PC-9 (cell line): ENCODE measurements around the gene TRIP10. TPM values are rescaled to one million over a fixed set of nuclear protein-coding genes. Genes with fewer than 3 reads are reported as not detected.

Source experiments
- BruUV-seq: library from RNA; stranded (reverse); fragments of 400-500 nt; replicated peaks from 2 replicates; lab custom pipeline; 2021; lab: Mats Ljungman, UMichigan
- CTCF ChIA-PET: fragments of 300-600 bp; sonication (Branson Sonifier 250); formaldehyde crosslinking; loops from one replicate; lab custom pipeline; 2022; ENCODE audit warnings: antibody characterized with exemption; lab: Charles Lee
- POLR2A ChIA-PET: fragments of 300-600 bp; sonication (Branson Sonifier 250); formaldehyde crosslinking; loops from one replicate; lab custom pipeline; 2022; ENCODE audit warnings: antibody characterized with exemption; ENCODE audit not compliant: unreplicated experiment; lab: Charles Lee
- DNase-seq, 2 experiments: peaks; one replicate each; pipeline versions ENCODE4 v3.0.0 to v3.0.0-alpha.2; 2015 to 2022; ENCODE audit warnings: mixed read lengths in 1 of 2
- H2AFZ ChIP-seq: fragments of 200-600 bp; sonication (generic); 2 replicates; pipeline ENCODE4 v1.8.1; 2017; ENCODE audit warnings: antibody characterized with exemption
- H3F3A ChIP-seq: fragments of 200-600 bp; sonication (generic); 2 replicates; pipeline ENCODE4 v1.8.1; 2017; ENCODE audit warnings: antibody characterized with exemption, mild to moderate bottlenecking, low read depth; ENCODE audit not compliant: insufficient read depth
- H3K27ac ChIP-seq: fragments of 200-600 bp; sonication (generic); 2 replicates; pipeline ENCODE4 v1.6.1; 2016; ENCODE audit warnings: mixed run types
- H3K27me3 ChIP-seq: fragments of 200-600 bp; sonication (generic); 2 replicates; pipeline ENCODE4 v1.6.1; 2016; ENCODE audit warnings: low read depth, mixed run types; ENCODE audit not compliant: insufficient read depth
- H3K36me3 ChIP-seq: fragments of 200-600 bp; sonication (generic); 2 replicates; pipeline ENCODE4 v1.6.1; 2016; ENCODE audit warnings: low read depth, mixed run types
- H3K4me1 ChIP-seq: fragments of 200-600 bp; sonication (generic); replicated peaks from 2 replicates; pipeline ENCODE4 v1.6.1; 2016; ENCODE audit warnings: mixed run types; ENCODE audit not compliant: insufficient read depth
- H3K4me2 ChIP-seq: fragments of 200-600 bp; sonication (generic); 2 replicates; pipeline ENCODE4 v1.6.1; 2017; ENCODE audit warnings: mixed run types
- H3K4me3 ChIP-seq: fragments of 200-600 bp; sonication (generic); 2 replicates; pipeline ENCODE4 v1.6.1; 2016; ENCODE audit warnings: mixed run types
- H3K79me2 ChIP-seq: fragments of 200-600 bp; sonication (generic); 2 replicates; pipeline ENCODE4 v1.6.1; 2017; ENCODE audit warnings: low read depth, mixed run types
- H3K9me2 ChIP-seq: fragments of 200-600 bp; sonication (generic); 2 replicates; pipeline ENCODE4 v1.8.1; 2017; ENCODE audit warnings: mild to moderate bottlenecking; ENCODE audit not compliant: insufficient read depth
- H3K9me3 ChIP-seq: fragments of 200-600 bp; sonication (generic); 2 replicates; pipeline ENCODE4 v1.8.1; 2016; ENCODE audit warnings: low read depth; ENCODE audit not compliant: insufficient read depth
- H4K20me1 ChIP-seq: fragments of 200-600 bp; sonication (generic); 2 replicates; pipeline ENCODE4 v1.8.1; 2017; ENCODE audit not compliant: insufficient read depth
- EZH2 ChIP-seq: fragments of 200-600 bp; sonication (generic); IDR thresholded peaks from 2 replicates; pipeline ENCODE4 v1.8.0; 2017; ENCODE audit warnings: antibody characterized with exemption, low read depth
- intact Hi-C: fragments of 100-400 bp; cut with micrococcal nuclease; formaldehyde crosslinking; loops from one replicate; pipeline ENCODE4 v1.10.0; 2022; ENCODE audit not compliant: unreplicated experiment
- total RNA-seq: library from RNA; stranded (reverse); gene quantifications from 2 replicates; pipeline ENCODE4 v1.2.3, GENCODE V29; 2021
- TF ChIP-seq, protein P1 (sequence below): fragments of 200-600 bp; sonication (generic); conservative IDR thresholded peaks from 2 replicates; pipeline ENCODE4 v1.6.1; 2017; ENCODE audit warnings: mixed run types, antibody characterized with exemption, mild to moderate bottlenecking, moderate library complexity

The TRIP10 gene
- total RNA-seq, 1 experiment from 2014 or later, result 84.3 TPM

- Histone ChIP-seq H3K9me2 (no peaks in the 10 kb centered on the region), H3K79me2 (no peaks in the 10 kb centered on the region), H3K4me2 (no peak overlapping the region), H3K36me3 (no peaks in the 10 kb centered on the region), H3K4me1 (no peaks in the 10 kb centered on the region), H3K9me3 (no peaks in the 10 kb centered on the region), H2AFZ (no peak overlapping the region), H4K20me1 (no peaks in the 10 kb centered on the region), H3K4me3 (no peak overlapping the region), H3K27me3 (no peaks in the 10 kb centered on the region), H3F3A (no peaks in the 10 kb centered on the region), H3K27ac (no peak overlapping the region)
- ChIA-PET POLR2A (no interaction called here), CTCF (no interaction called here)
- no peak for DNase-seq
- intact Hi-C loops, result no loop called here
- no TSS peak for BruUV-seq
- no peak for TF ChIP-seq EZH2
- TF ChIP-seq, protein P1, sequence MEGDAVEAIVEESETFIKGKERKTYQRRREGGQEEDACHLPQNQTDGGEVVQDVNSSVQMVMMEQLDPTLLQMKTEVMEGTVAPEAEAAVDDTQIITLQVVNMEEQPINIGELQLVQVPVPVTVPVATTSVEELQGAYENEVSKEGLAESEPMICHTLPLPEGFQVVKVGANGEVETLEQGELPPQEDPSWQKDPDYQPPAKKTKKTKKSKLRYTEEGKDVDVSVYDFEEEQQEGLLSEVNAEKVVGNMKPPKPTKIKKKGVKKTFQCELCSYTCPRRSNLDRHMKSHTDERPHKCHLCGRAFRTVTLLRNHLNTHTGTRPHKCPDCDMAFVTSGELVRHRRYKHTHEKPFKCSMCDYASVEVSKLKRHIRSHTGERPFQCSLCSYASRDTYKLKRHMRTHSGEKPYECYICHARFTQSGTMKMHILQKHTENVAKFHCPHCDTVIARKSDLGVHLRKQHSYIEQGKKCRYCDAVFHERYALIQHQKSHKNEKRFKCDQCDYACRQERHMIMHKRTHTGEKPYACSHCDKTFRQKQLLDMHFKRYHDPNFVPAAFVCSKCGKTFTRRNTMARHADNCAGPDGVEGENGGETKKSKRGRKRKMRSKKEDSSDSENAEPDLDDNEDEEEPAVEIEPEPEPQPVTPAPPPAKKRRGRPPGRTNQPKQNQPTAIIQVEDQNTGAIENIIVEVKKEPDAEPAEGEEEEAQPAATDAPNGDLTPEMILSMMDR, result no peak
Observed at GRCh38 chr19:6710273-6711077, 29.0 kb upstream of the TRIP10 start.

DNA sequence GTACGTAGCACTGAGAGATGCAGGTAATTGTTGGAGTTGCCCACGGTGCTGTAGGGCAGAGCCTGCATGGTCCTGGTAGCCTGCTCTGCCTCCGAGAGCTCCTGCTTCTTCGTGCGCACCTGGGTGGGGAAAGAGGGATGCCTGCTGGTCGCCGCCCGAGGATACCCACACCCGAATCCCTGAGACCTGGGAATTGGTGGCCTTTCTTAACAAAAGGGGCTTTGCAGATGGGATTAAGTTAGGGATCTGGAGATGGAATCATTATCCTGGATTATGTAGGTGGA lies 28.5 kb upstream of the TRIP10 start:
- no peak for TF ChIP-seq EZH2
- TF ChIP-seq, protein P1, result no peak
- Histone ChIP-seq H4K20me1 (no peaks in the 10 kb centered on the region), H3K9me2 (no peaks in the 10 kb centered on the region), H3K9me3 (no peaks in the 10 kb centered on the region), H3K36me3 (no peaks in the 10 kb centered on the region), H3K79me2 (no peaks in the 10 kb centered on the region), H3K27ac (no peak overlapping the region), H2AFZ (no peak overlapping the region), H3K4me3 (no peak overlapping the region), H3K27me3 (no peaks in the 10 kb centered on the region), H3K4me2 (no peak overlapping the region), H3F3A (no peaks in the 10 kb centered on the region), H3K4me1 (no peaks in the 10 kb centered on the region)
- intact Hi-C loops, result no loop called here
- ChIA-PET POLR2A (no interaction called here), CTCF (no interaction called here)
- no TSS peak for BruUV-seq
- no peak for DNase-seq

- no peak overlapping the region for H3K4me2 ChIP-seq
- BruUV-seq, result no TSS peak
- CTCF ChIA-PET, result no interaction called here
- H3K9me3 ChIP-seq, result no peaks in the 10 kb centered on the region
- no peaks in the 10 kb centered on the region for H3K79me2 ChIP-seq
- POLR2A ChIA-PET, result no interaction called here
- H3K27ac ChIP-seq, result no peak overlapping the region
- no peak overlapping the region for H3K4me3 ChIP-seq
- no peaks in the 10 kb centered on the region for H3K36me3 ChIP-seq
- intact Hi-C loops, result no loop called here
- H3F3A ChIP-seq, result no peaks in the 10 kb centered on the region
- TF ChIP-seq EZH2, result no peak
- TF ChIP-seq, protein P1, result no peak
- no peak overlapping the region for H2AFZ ChIP-seq
- no peak for DNase-seq
- H3K27me3 ChIP-seq, result no peaks in the 10 kb centered on the region
- no peaks in the 10 kb centered on the region for H4K20me1 ChIP-seq
- no peaks in the 10 kb centered on the region for H3K9me2 ChIP-seq
- H3K4me1 ChIP-seq, result no peaks in the 10 kb centered on the region
Observed at GRCh38 chr19:6711605-6712004, 27.9 kb upstream of the TRIP10 start.
